Measurements from ENCODE around the gene PKD2. TPM values are rescaled to one million over a fixed set of nuclear protein-coding genes. Genes with fewer than 3 reads are reported as not detected.

The PKD2 gene
- total and polyA plus RNA-seq, 2 of the 13 experiments (the other 11 are each of a cell fraction or from before 2014, with no cell fraction given): 5.6 to 9.1 TPM

GRCh38 chr4:88109123-88109881 is 101.9 kb downstream of the PKD2 start (continued):
- TF ChIP-seq ZNF281 (CRISPR knock-in tag; IDR thresholded peaks at IDR 0.05; ENCODE audit: borderline replicate concordance): peak; percentile 22; the same call in 1 of the 2 replicates
- 0 out of 2 replicates have a peak, but pooled peaks have one; percentile 26 for TF ChIP-seq ZBTB7A (CRISPR knock-in tag; IDR thresholded peaks at IDR 0.05)
- TF ChIP-seq CEBPG (CRISPR knock-in tag; IDR thresholded peaks at IDR 0.05): peak; percentile 69
- peak; percentile 39; the same call in 1 of the 2 replicates for TF ChIP-seq ZNF331 (CRISPR knock-in tag; IDR thresholded peaks at IDR 0.05)
- TF ChIP-seq KDM2A (CRISPR knock-in tag; IDR thresholded peaks at IDR 0.05; ENCODE audit: borderline replicate concordance, low read depth): 0 out of 2 replicates have a peak, but pooled peaks have one; percentile 35
- TF ChIP-seq ZSCAN31 (CRISPR knock-in tag; IDR thresholded peaks at IDR 0.05; ENCODE audit: low read depth): no peak
- TF ChIP-seq SP4 (CRISPR knock-in tag; IDR thresholded peaks at IDR 0.05): no peak
- no peak for TF ChIP-seq PAWR (CRISPR knock-in tag; IDR thresholded peaks at IDR 0.05; ENCODE audit: borderline replicate concordance)
- TF ChIP-seq ZNF792 (CRISPR knock-in tag; IDR thresholded peaks at IDR 0.05): 0 out of 2 replicates have a peak, but pooled peaks have one; percentile 22
- TF ChIP-seq ZBTB33 (CRISPR knock-in tag; IDR thresholded peaks at IDR 0.05): 0 out of 2 replicates have a peak, but pooled peaks have one; percentile 16
- TF ChIP-seq, protein P1, sequence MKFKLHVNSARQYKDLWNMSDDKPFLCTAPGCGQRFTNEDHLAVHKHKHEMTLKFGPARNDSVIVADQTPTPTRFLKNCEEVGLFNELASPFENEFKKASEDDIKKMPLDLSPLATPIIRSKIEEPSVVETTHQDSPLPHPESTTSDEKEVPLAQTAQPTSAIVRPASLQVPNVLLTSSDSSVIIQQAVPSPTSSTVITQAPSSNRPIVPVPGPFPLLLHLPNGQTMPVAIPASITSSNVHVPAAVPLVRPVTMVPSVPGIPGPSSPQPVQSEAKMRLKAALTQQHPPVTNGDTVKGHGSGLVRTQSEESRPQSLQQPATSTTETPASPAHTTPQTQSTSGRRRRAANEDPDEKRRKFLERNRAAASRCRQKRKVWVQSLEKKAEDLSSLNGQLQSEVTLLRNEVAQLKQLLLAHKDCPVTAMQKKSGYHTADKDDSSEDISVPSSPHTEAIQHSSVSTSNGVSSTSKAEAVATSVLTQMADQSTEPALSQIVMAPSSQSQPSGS (CRISPR knock-in tag; IDR thresholded peaks at IDR 0.05): peak; percentile 88
- TF ChIP-seq PTBP1 (IDR thresholded peaks at IDR 0.05; ENCODE audit: low read depth, low read length, poor library complexity, severe bottlenecking): no peak
- TF ChIP-seq CHD4 (IDR thresholded peaks at IDR 0.05; ENCODE audit: borderline replicate concordance, low read length): peak; percentile 95; the same call in 1 of the 2 replicates
- TF ChIP-seq, protein P2, sequence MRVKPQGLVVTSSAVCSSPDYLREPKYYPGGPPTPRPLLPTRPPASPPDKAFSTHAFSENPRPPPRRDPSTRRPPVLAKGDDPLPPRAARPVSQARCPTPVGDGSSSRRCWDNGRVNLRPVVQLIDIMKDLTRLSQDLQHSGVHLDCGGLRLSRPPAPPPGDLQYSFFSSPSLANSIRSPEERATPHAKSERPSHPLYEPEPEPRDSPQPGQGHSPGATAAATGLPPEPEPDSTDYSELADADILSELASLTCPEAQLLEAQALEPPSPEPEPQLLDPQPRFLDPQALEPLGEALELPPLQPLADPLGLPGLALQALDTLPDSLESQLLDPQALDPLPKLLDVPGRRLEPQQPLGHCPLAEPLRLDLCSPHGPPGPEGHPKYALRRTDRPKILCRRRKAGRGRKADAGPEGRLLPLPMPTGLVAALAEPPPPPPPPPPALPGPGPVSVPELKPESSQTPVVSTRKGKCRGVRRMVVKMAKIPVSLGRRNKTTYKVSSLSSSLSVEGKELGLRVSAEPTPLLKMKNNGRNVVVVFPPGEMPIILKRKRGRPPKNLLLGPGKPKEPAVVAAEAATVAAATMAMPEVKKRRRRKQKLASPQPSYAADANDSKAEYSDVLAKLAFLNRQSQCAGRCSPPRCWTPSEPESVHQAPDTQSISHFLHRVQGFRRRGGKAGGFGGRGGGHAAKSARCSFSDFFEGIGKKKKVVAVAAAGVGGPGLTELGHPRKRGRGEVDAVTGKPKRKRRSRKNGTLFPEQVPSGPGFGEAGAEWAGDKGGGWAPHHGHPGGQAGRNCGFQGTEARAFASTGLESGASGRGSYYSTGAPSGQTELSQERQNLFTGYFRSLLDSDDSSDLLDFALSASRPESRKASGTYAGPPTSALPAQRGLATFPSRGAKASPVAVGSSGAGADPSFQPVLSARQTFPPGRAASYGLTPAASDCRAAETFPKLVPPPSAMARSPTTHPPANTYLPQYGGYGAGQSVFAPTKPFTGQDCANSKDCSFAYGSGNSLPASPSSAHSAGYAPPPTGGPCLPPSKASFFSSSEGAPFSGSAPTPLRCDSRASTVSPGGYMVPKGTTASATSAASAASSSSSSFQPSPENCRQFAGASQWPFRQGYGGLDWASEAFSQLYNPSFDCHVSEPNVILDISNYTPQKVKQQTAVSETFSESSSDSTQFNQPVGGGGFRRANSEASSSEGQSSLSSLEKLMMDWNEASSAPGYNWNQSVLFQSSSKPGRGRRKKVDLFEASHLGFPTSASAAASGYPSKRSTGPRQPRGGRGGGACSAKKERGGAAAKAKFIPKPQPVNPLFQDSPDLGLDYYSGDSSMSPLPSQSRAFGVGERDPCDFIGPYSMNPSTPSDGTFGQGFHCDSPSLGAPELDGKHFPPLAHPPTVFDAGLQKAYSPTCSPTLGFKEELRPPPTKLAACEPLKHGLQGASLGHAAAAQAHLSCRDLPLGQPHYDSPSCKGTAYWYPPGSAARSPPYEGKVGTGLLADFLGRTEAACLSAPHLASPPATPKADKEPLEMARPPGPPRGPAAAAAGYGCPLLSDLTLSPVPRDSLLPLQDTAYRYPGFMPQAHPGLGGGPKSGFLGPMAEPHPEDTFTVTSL (CRISPR knock-in tag; IDR thresholded peaks at IDR 0.05; ENCODE audit: borderline replicate concordance): peak; percentile 81; the same call in 1 of the 2 replicates
- TF ChIP-seq TBX2 (CRISPR knock-in tag; IDR thresholded peaks at IDR 0.05; ENCODE audit: borderline replicate concordance): peak; percentile 90
- no peak for TF ChIP-seq ZNF766 (CRISPR knock-in tag; IDR thresholded peaks at IDR 0.05; ENCODE audit: borderline replicate concordance)
- TF ChIP-seq SIX1 (CRISPR knock-in tag; IDR thresholded peaks at IDR 0.05; ENCODE audit: borderline replicate concordance): peak; percentile 78; the same call in 1 of the 2 replicates

Measured in HepG2 (cell line).